GM23338 (cell line): ENCODE data around the gene PADI6.

Experiments used
- CREB1 ChIP-seq: fragments of 250-450 bp; sonication (Bioruptor Pico); IDR thresholded peaks from 2 replicates; pipeline ENCODE4 v1.5.0; 2020; ENCODE audit warnings: low read depth, mild to moderate bottlenecking, moderate library complexity
- EZH2 ChIP-seq: fragments of 200-600 bp; sonication (generic); IDR thresholded peaks from one replicate; pipeline ENCODE4 v1.8.0; 2017; ENCODE audit warnings: antibody characterized with exemption, mild to moderate bottlenecking, low read depth; ENCODE audit not compliant: unreplicated experiment
- EZH2phosphoT487 ChIP-seq: fragments of 200-600 bp; sonication (generic); IDR thresholded peaks from one replicate; pipeline ENCODE4 v1.8.1; 2018; ENCODE audit warnings: antibody characterized with exemption; ENCODE audit not compliant: unreplicated experiment
- JUNB ChIP-seq: IDR thresholded peaks from one replicate; pipeline ENCODE4 v1.6.1; 2016; ENCODE audit warnings: antibody characterized with exemption; ENCODE audit not compliant: unreplicated experiment
- POLR2AphosphoS5 ChIP-seq: IDR thresholded peaks from 2 replicates; pipeline ENCODE4 v1.6.1; 2016; ENCODE audit warnings: antibody characterized with exemption, low read depth
- REST ChIP-seq: IDR thresholded peaks from one replicate; pipeline ENCODE4 v1.6.1; 2018; ENCODE audit warnings: antibody characterized with exemption; ENCODE audit not compliant: unreplicated experiment
- ZNF331 ChIP-seq: fragments of 250-450 bp; sonication (Bioruptor Pico); IDR thresholded peaks from 2 replicates; pipeline ENCODE4 v1.5.0; 2020; ENCODE audit warnings: low read depth, mild to moderate bottlenecking, moderate library complexity
- TF ChIP-seq, protein P1 (sequence below), 2 experiments: fragments of 200-600 bp in 1 of 2; sonication (generic) in 1 of 2; conservative IDR thresholded peaks; 2 replicates each; pipeline versions ENCODE4 v1.5.1 to v1.6.1; 2016 to 2017; ENCODE audit warnings: antibody characterized with exemption in 2 of 2, low read depth in 2 of 2, mild to moderate bottlenecking in 2 of 2, moderate library complexity in 1 of 2
- TF ChIP-seq, protein P2 (sequence below): IDR thresholded peaks from 2 replicates; pipeline ENCODE4 v1.6.1; 2016; ENCODE audit warnings: antibody characterized with exemption

- TF ChIP-seq, protein P1, sequence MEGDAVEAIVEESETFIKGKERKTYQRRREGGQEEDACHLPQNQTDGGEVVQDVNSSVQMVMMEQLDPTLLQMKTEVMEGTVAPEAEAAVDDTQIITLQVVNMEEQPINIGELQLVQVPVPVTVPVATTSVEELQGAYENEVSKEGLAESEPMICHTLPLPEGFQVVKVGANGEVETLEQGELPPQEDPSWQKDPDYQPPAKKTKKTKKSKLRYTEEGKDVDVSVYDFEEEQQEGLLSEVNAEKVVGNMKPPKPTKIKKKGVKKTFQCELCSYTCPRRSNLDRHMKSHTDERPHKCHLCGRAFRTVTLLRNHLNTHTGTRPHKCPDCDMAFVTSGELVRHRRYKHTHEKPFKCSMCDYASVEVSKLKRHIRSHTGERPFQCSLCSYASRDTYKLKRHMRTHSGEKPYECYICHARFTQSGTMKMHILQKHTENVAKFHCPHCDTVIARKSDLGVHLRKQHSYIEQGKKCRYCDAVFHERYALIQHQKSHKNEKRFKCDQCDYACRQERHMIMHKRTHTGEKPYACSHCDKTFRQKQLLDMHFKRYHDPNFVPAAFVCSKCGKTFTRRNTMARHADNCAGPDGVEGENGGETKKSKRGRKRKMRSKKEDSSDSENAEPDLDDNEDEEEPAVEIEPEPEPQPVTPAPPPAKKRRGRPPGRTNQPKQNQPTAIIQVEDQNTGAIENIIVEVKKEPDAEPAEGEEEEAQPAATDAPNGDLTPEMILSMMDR (conservative IDR thresholded peaks at IDR 0.05; ENCODE audit: low read depth in 2 of 2), result no peak
- TF ChIP-seq EZH2 (no peak), EZH2phosphoT487 (no peak), REST (no peak), POLR2AphosphoS5 (no peak), JUNB (no peak), CREB1 (CRISPR knock-in tag) (no peak), ZNF331 (CRISPR knock-in tag) (no peak)
- TF ChIP-seq, protein P2, sequence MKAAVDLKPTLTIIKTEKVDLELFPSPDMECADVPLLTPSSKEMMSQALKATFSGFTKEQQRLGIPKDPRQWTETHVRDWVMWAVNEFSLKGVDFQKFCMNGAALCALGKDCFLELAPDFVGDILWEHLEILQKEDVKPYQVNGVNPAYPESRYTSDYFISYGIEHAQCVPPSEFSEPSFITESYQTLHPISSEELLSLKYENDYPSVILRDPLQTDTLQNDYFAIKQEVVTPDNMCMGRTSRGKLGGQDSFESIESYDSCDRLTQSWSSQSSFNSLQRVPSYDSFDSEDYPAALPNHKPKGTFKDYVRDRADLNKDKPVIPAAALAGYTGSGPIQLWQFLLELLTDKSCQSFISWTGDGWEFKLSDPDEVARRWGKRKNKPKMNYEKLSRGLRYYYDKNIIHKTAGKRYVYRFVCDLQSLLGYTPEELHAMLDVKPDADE, result no peak
Measured at GRCh38 chr1:17352419-17352909, 19.5 kb upstream of the PADI6 start.
